ENCODE data around the gene APPL2. TPM values are rescaled to one million over a fixed set of nuclear protein-coding genes. Genes with fewer than 3 reads are reported as not detected.

The APPL2 gene
- total and polyA plus RNA-seq, 2 of the 13 experiments (the other 11 are each of a cell fraction or from before 2014, with no cell fraction given): 9.9 to 11.1 TPM

DNA sequence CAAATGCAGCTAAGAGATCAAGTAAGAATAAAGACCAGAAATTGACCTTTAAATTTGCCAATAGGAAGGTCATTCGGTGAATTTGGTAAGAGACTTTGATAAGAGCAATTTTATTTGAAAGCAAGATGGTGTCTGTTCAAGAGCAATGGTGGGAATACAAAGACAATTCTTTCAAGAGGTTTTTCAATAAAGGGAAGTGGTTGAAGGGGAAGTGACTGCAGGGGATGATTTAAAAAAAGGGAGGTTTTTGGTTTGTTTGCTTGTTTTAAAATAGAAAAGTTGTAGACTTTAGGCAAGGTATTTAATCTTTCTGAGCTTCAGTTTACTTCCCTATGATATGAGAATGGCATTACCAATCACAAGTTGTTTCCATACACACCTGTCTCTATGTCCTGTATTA is 4.3 kb upstream of the APPL2 start (continued):
- TF ChIP-seq, protein P1, sequence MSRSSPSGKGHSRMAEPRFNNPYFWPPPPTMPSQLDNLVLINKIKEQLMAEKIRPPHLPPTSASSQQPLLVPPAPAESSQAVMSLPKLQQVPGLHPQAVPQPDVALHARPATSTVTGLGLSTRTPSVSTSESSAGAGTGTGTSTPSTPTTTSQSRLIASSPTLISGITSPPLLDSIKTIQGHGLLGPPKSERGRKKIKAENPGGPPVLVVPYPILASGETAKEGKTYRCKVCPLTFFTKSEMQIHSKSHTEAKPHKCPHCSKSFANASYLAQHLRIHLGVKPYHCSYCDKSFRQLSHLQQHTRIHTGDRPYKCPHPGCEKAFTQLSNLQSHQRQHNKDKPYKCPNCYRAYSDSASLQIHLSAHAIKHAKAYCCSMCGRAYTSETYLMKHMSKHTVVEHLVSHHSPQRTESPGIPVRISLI (CRISPR knock-in tag; IDR thresholded peaks at IDR 0.05; ENCODE audit: borderline replicate concordance): no peak
- TF ChIP-seq HNRNPLL (IDR thresholded peaks at IDR 0.05; ENCODE audit: low read depth, low read length, poor library complexity, severe bottlenecking) (no peak), ZC3H4 (CRISPR knock-in tag; IDR thresholded peaks at IDR 0.05; ENCODE audit: borderline replicate concordance) (no peak), KDM4B (CRISPR knock-in tag; IDR thresholded peaks at IDR 0.05) (no peak), NFYB (CRISPR knock-in tag; IDR thresholded peaks at IDR 0.05) (no peak), SRSF1 (optimal IDR thresholded peaks at IDR 0.05; ENCODE audit: low read depth, low read length) (no peak), BORCS8-MEF2B (CRISPR knock-in tag; IDR thresholded peaks at IDR 0.05) (no peak), ZNF558 (CRISPR knock-in tag; IDR thresholded peaks at IDR 0.05; ENCODE audit: borderline replicate concordance) (no peak), ZNF12 (CRISPR knock-in tag; IDR thresholded peaks at IDR 0.05) (no peak), ZNF614 (CRISPR knock-in tag; IDR thresholded peaks at IDR 0.05; ENCODE audit: borderline replicate concordance) (no peak), HMG20B (CRISPR knock-in tag; conservative IDR thresholded peaks at IDR 0.05) (no peak)
- TF ChIP-seq, protein P2, sequence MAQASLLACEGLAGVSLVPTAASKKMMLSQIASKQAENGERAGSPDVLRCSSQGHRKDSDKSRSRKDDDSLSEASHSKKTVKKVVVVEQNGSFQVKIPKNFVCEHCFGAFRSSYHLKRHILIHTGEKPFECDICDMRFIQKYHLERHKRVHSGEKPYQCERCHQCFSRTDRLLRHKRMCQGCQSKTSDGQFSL (CRISPR knock-in tag; IDR thresholded peaks at IDR 0.05): no peak
- TF ChIP-seq, protein P3, sequence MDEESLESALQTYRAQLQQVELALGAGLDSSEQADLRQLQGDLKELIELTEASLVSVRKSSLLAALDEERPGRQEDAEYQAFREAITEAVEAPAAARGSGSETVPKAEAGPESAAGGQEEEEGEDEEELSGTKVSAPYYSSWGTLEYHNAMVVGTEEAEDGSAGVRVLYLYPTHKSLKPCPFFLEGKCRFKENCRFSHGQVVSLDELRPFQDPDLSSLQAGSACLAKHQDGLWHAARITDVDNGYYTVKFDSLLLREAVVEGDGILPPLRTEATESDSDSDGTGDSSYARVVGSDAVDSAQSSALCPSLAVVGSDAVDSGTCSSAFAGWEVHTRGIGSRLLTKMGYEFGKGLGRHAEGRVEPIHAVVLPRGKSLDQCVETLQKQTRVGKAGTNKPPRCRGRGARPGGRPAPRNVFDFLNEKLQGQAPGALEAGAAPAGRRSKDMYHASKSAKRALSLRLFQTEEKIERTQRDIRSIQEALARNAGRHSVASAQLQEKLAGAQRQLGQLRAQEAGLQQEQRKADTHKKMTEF (CRISPR knock-in tag; IDR thresholded peaks at IDR 0.05): no peak
- TF ChIP-seq, protein P4, sequence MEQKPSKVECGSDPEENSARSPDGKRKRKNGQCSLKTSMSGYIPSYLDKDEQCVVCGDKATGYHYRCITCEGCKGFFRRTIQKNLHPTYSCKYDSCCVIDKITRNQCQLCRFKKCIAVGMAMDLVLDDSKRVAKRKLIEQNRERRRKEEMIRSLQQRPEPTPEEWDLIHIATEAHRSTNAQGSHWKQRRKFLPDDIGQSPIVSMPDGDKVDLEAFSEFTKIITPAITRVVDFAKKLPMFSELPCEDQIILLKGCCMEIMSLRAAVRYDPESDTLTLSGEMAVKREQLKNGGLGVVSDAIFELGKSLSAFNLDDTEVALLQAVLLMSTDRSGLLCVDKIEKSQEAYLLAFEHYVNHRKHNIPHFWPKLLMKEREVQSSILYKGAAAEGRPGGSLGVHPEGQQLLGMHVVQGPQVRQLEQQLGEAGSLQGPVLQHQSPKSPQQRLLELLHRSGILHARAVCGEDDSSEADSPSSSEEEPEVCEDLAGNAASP (CRISPR knock-in tag; IDR thresholded peaks at IDR 0.05; ENCODE audit: borderline replicate concordance): no peak
